ENCODE measurements around the gene CACNA1S. TPM values are rescaled to one million over a fixed set of nuclear protein-coding genes. Genes with fewer than 3 reads are reported as not detected.

The CACNA1S gene
- total and polyA plus RNA-seq, 2 donors (not counting 1 experiment from before 2014, with no cell fraction given) = not detected

GRCh38 chr1:201140941-201141260 lies 28.7 kb upstream of the CACNA1S start:
- no peak overlapping the region for H3K27ac Mint-ChIP-seq
- DNase-seq (no peak), ATAC-seq (ENCODE audit: low read depth) (no peak)
- Histone ChIP-seq H4K20me1 (ENCODE audit: control insufficient read depth, insufficient read depth, low read length, poor library complexity, severe bottlenecking) (no peaks in the 10 kb centered on the region), H3K4me3 (ENCODE audit: control extremely low read depth in 1 of 5, extremely low read depth in 1 of 5, insufficient read depth in 1 of 5, low read depth in 2 of 5, low read length in 4 of 5) (no peak overlapping the region), H3K9ac (ENCODE audit: low read length) (no peak overlapping the region), H3K9me3 (ENCODE audit: control extremely low read depth in 1 of 3, control insufficient read depth in 2 of 3, insufficient read depth in 1 of 3, low read length in 2 of 3) (no peaks in the 10 kb centered on the region), H3K4me1 (ENCODE audit: control insufficient read depth in 2 of 2, insufficient read depth in 2 of 2, low read length in 2 of 2) (peaks cover 0 to 6% of the 10 kb centered on the region in 2 donors), H3K27ac (ENCODE audit: low read length in 2 of 2) (no peak overlapping the region), H2AFZ (ENCODE audit: insufficient read depth, low read depth, low read length, poor library complexity, severe bottlenecking) (no peak overlapping the region), H3K4me2 (replicated peaks; ENCODE audit: low read depth, low read length, poor library complexity, severe bottlenecking) (no peak overlapping the region), H3K79me2 (ENCODE audit: control insufficient read depth, insufficient read depth, low read length) (no peaks in the 10 kb centered on the region), H3K27me3 (replicated peaks in 1 of 4; ENCODE audit: control extremely low read depth in 1 of 4, control insufficient read depth in 3 of 4, insufficient read depth in 4 of 4, low read length in 3 of 4) (no peaks in the 10 kb centered on the region), H3K36me3 (replicated peaks in 1 of 2; ENCODE audit: control extremely low read depth in 1 of 2, control insufficient read depth in 1 of 2, extremely low read depth in 1 of 2, insufficient read depth in 2 of 2, low read length in 1 of 2) (peaks cover 0 to 44% of the 10 kb centered on the region in 2 experiments)
- POLR2A ChIA-PET = no interaction called here
- peaks cover 4% of the 10 kb centered on the region for H3K4me1 Mint-ChIP-seq
- H3K9me3 Mint-ChIP-seq (ENCODE audit: insufficient read depth) = no peaks in the 10 kb centered on the region
- TF ChIP-seq CTCF (IDR thresholded peaks at IDR 0.05) (no peak), EZH2 (IDR thresholded peaks at IDR 0.05; ENCODE audit: borderline replicate concordance, insufficient read depth, low read depth, low read length, poor library complexity, severe bottlenecking) (no peak)
- CTCF ChIA-PET = interaction anchor here (0.9 kb wide), 1 partner anchor 347 kb away, joined by 3 read pairs; no protein-coding TSS in a partner anchor
- no peak overlapping the region for H3K4me3 Mint-ChIP-seq
- intact Hi-C loops (cut with micrococcal nuclease) = no loop called here
- 96% methylated on average over 7 of the region's 8 CpGs for WGBS (ENCODE audit: insufficient coverage)
- H3K27me3 Mint-ChIP-seq = no peaks in the 10 kb centered on the region

GRCh38 chr1:201140235-201140940 lies 28.2 kb upstream of the CACNA1S start:
- no peak for TF ChIP-seq CTCF (IDR thresholded peaks at IDR 0.05)
- TF ChIP-seq EZH2 (IDR thresholded peaks at IDR 0.05; ENCODE audit: borderline replicate concordance, insufficient read depth, low read depth, low read length, poor library complexity, severe bottlenecking) = no peak
- ATAC-seq (ENCODE audit: low read depth) = no peak
- H3K9ac ChIP-seq (ENCODE audit: low read length) = no peak overlapping the region
- Mint-ChIP-seq H3K27me3 (no peaks in the 10 kb centered on the region), H3K4me3 (no peak overlapping the region), H3K27ac (no peak overlapping the region), H3K9me3 (ENCODE audit: insufficient read depth) (no peaks in the 10 kb centered on the region), H3K4me1 (peaks cover 4% of the 10 kb centered on the region)
- no peaks in the 10 kb centered on the region for H4K20me1 ChIP-seq (ENCODE audit: control insufficient read depth, insufficient read depth, low read length, poor library complexity, severe bottlenecking)
- no peaks in the 10 kb centered on the region for H3K79me2 ChIP-seq (ENCODE audit: control insufficient read depth, insufficient read depth, low read length)
- intact Hi-C loops (cut with micrococcal nuclease) = no loop called here
- CTCF ChIA-PET = interaction anchor here (0.9 kb wide), 1 partner anchor 346 kb away, joined by 3 read pairs; no protein-coding TSS in a partner anchor
- 47% methylated on average over 8 of the region's 10 CpGs for WGBS (ENCODE audit: insufficient coverage)
- H3K9me3 ChIP-seq (ENCODE audit: control extremely low read depth in 1 of 3, control insufficient read depth in 2 of 3, insufficient read depth in 1 of 3, low read length in 2 of 3) = no peaks in the 10 kb centered on the region
- H3K27ac ChIP-seq (ENCODE audit: low read length in 2 of 2) = no peak overlapping the region
- no peaks in the 10 kb centered on the region for H3K27me3 ChIP-seq (replicated peaks in 1 of 4; ENCODE audit: control extremely low read depth in 1 of 4, control insufficient read depth in 3 of 4, insufficient read depth in 4 of 4, low read length in 3 of 4)
- no peak overlapping the region for H2AFZ ChIP-seq (ENCODE audit: insufficient read depth, low read depth, low read length, poor library complexity, severe bottlenecking)
- POLR2A ChIA-PET = no interaction called here
- no peak overlapping the region for H3K4me2 ChIP-seq (replicated peaks; ENCODE audit: low read depth, low read length, poor library complexity, severe bottlenecking)
- H3K36me3 ChIP-seq (replicated peaks in 1 of 2; ENCODE audit: control extremely low read depth in 1 of 2, control insufficient read depth in 1 of 2, extremely low read depth in 1 of 2, insufficient read depth in 2 of 2, low read length in 1 of 2) = peaks cover 0 to 44% of the 10 kb centered on the region in 2 experiments
- no peak for DNase-seq
- H3K4me3 ChIP-seq (ENCODE audit: control extremely low read depth in 1 of 5, extremely low read depth in 1 of 5, insufficient read depth in 1 of 5, low read depth in 2 of 5, low read length in 4 of 5) = no peak overlapping the region
- peaks cover 0 to 6% of the 10 kb centered on the region in 2 donors for H3K4me1 ChIP-seq (ENCODE audit: control insufficient read depth in 2 of 2, insufficient read depth in 2 of 2, low read length in 2 of 2)

Measured in B cell (primary cell).